KOPT-K1 (cell line): ENCODE results near the gene RPS6KA5.
"Not testable (repeated sequence)": the region's sequence is repeated elsewhere in the genome, so short reads cannot be mapped to it uniquely, and the experiment has no call there.

ENCODE experiments used
- H3K27ac ChIP-seq: fragments of 200-600 bp; sonication (generic); 2 replicates; pipeline ENCODE4 v1.5.1; 2016; ENCODE audit warnings: antibody characterized with exemption, mild to moderate bottlenecking, low read depth, low read length; ENCODE audit not compliant: poor library complexity, severe bottlenecking
- H3K36me3 ChIP-seq: fragments of 200-600 bp; sonication (generic); 2 replicates; pipeline ENCODE4 v1.5.1; 2017; ENCODE audit warnings: antibody characterized with exemption, mild to moderate bottlenecking, low read length, moderate library complexity; ENCODE audit not compliant: insufficient read depth
- H3K9me3 ChIP-seq: fragments of 200-600 bp; sonication (generic); 2 replicates; pipeline ENCODE4 v1.5.1; 2017; ENCODE audit warnings: antibody characterized with exemption, low read length, mild to moderate bottlenecking; ENCODE audit not compliant: insufficient read depth, poor library complexity, severe bottlenecking

RPS6KA5 gene

DNA sequence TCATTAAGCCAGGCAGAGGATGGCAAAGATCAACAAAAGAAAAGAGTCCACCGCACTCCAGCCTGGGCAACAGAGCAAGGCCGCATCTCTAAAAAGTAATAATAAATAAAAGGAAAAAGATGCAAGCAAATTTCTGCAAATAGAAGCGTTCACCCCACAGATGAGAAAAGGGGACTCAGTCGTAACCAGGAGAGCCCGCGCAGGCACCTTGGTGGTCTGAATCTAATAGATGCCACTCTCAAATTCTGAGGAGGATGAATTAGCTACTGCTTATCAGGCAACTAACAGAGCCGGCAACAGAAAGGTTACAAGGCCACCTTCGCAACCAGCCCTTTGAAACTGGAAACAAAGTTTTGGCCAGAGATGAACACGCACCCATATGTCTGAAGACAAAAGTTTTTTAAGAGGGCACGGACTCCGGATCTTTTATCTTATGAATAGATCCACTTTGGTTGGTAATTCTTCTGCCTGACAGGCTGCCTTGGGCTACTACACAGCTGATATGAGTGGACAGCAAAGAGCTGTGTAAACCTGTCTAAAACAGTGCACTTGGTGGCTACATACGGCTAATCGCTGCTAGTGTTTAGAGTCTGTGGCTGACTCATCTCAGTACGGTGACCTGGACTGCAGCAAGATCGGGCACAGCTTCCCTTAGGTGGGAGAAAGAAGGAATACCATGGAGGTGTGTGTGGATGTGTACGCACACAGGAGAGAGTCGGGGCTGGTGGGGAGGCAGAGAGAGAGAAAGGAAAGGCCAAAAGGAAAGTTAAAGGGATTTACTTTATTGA lies 211.3 kb downstream of the RPS6KA5 start:
- Histone ChIP-seq H3K9me3 (no peaks in the 10 kb centered on the region), H3K36me3 (no peaks in the 10 kb centered on the region), H3K27ac (no peak overlapping the region)

DNA sequence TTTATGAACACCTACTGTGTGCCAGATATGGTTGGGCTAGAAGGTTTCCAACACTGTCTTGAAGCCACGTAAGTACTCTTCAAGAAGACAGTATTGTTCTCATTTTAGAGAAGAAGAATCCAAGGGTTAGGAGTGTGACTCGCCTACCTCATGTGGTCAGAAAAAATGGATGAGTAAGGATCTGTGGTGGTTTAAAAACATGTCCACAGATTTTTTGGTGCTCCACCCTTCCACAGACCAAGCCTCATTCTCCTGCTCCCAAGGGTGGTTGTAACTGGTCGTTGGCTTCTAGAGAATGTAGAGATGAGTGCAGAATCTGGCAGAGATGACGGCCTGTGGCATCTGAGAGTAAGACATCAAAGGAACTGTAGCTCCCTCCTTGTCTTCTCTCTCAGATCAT lies 213.9 kb downstream of the RPS6KA5 start:
- Histone ChIP-seq H3K27ac (no peak overlapping the region), H3K36me3 (no peaks in the 10 kb centered on the region), H3K9me3 (no peaks in the 10 kb centered on the region)

DNA sequence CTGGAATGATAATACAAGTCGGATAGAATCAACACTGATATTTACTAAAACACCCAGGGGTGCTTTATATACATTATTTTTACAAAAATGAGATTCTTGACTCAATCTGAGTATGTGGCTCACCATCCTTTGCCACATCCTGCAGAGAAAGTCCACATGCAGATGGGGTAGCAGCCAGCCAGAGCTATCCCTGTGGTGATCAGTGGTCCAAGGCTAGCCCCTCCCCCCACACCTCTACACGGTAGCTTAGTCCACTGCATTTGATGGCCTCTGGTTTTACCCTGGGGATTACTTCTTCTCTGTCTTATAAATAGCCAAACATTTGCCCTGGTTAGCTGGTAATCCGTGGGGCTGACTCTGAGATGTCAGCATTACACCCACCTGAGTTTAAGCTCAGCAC lies 216.1 kb downstream of the RPS6KA5 start:
- Histone ChIP-seq H3K27ac (no peak overlapping the region), H3K36me3 (no peaks in the 10 kb centered on the region), H3K9me3 (no peaks in the 10 kb centered on the region)

DNA sequence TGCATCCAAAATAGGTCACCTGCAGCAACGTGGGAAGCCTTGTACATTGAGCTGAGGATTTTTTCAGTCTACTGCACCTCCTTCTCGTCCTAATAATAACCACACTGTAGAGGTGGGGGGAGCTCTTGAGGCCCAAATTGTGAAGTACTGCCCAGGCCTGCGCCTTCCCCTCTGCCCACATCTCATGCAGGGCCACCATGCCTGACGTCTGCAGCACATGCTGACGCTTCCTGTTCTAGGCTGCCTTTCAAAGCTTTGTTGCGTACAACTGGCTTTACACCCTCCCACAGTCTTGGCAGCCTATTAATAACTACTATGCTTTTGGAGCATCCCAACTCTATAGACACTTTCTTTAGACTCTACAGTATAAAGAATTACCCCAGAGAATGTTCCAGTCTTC lies 217.7 kb downstream of the RPS6KA5 start:
- no peaks in the 10 kb centered on the region for H3K9me3 ChIP-seq
- no peak overlapping the region for H3K27ac ChIP-seq
- no peaks in the 10 kb centered on the region for H3K36me3 ChIP-seq

DNA sequence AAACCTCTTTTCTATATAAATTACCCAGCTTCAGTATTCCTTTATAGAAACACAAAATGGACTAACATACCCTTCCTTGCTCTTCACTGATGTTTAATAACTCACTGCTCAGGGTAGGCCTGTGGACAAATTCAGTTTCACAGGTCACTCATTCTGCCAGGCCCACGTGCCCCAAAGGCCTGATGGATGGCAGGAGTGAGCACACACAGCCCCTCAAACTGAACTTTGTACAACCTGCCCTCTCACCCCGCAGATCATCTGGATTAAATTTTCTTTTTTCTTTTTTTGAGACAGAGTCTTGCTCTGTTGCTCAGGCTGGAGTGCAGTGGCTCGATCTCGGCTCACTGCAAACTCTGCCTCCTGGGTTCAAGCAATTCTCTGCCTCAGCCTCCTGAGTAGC lies 219.8 kb downstream of the RPS6KA5 start:
- H3K36me3 ChIP-seq, H3K9me3 ChIP-seq, H3K27ac ChIP-seq: not testable (repeated sequence)

DNA sequence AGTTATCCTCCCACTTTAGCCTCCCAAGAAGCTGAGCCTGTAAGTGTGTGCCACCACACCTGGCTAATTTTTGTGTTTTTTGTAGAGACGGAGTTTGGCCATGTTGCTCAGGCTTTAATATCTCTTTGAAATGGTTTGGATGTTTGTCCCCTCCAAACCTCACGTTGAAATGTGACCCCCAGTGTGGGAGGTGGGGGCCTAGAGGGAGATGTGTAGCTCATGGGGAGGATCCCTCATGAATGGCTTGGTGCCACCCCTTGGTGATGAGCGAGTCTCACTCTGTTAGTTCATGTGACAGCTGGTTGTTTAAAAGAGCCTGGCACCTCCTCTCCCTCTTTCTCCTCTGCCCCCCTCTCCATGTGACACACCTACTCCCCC lies 220.6 kb downstream of the RPS6KA5 start:
- Histone ChIP-seq H3K36me3 (no peaks in the 10 kb centered on the region), H3K9me3 (no peaks in the 10 kb centered on the region), H3K27ac (no peak overlapping the region)

DNA sequence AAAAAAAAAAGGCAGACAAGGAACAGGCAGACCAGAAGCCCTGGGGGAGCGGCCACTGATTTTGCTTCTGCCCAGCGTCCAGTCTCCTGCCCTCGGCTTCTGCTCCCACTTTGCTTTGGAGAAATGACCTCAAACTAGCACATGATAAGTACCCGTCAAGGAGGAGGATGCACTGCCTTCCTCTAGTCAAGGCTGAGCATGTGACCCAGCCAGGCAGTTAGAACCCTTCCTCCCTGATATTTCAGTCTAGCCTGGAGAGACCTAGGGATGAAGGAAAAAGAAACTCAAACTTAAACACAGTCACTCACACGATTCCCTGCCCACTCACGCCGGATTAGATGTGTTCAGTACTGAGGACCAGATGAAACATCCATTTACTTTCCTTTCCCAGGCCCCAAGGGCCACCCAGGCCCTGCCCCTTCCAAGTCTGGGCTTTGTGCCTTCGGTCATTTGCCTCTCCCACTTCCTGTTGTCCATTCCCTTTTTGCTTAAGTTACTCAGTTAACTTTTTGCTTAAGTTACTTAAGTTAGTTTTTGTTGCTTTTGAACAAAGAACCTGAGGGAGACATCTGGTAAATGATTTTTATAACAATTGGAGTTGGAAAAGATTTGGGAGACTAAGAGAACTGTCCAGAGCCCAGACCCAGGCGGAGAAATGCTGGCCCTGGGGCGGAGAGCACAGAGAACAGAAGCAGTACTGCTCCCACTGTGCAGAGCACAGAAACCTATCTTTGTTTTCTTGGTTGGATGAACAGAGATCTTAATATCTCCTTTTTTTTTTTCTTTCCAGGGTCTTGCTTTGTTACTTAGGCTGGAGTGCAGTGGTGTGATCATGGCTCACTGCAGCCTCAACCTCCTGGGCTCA lies 221.2 kb downstream of the RPS6KA5 start:
- Histone ChIP-seq H3K27ac (no peak overlapping the region), H3K36me3 (no peaks in the 10 kb centered on the region), H3K9me3 (no peaks in the 10 kb centered on the region)

DNA sequence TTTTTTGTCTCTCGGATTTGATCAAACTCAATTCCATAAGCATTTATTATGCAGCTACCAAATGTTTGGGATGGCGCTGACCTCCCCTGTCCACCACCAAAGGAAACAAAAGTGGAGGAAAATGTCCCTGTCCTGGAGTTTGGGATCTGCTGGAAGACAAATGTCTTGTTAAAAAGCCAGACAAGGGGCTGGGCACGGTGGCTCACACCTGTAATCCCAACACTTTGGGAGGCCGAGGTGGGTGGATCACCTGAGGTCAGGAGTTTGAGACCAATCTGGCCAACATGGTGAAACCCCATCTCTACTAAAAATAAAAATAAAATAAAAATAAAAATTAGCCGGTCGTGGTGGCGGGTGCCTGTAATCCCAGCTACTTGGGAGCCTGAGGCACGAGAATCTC lies 221.9 kb downstream of the RPS6KA5 start:
- not testable (repeated sequence) for H3K36me3 ChIP-seq, H3K9me3 ChIP-seq, H3K27ac ChIP-seq

DNA sequence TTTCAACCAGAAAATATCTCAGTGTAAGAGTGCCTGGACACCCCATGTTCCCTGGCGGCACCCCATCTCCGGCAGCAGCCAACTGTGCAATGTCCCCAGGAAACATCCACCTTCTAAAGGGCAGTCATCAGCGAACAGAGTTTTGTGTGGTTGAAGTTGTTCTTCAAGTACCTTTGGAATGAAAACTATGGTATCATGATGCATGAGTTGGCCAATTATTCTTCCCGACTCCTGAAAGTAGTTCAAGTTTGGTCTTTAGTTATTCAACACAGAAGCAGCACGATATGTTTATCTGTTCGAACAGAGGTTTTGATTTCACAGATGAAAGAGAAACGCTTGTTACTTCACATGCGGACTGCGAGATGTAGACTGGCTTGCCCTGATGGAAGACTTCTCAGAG lies 223.1 kb downstream of the RPS6KA5 start:
- H3K36me3 ChIP-seq = no peaks in the 10 kb centered on the region

DNA sequence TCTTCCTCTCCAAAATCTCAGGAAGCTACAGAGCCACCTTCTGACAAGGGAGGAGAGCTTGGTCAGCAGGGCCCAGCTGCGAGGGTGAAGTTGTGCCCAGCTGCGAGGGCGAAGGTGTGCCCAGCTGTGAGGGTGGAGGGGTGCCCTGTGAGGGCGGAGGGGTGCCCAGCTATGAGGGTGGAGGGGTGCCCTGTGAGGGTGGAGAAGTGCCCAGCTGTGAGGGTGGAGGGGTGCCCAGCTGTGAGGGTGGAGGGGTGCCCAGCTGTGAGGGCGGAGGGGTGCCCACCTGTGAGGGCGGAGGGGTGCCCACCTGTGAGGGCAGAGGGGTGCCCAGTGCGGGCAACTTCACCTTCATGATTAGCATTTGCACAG lies 223.8 kb downstream of the RPS6KA5 start:
- Histone ChIP-seq H3K27ac (no peak overlapping the region), H3K9me3 (no peaks in the 10 kb centered on the region), H3K36me3 (no peaks in the 10 kb centered on the region)

More for the DNA sequence above, 223.1 kb downstream of the RPS6KA5 start:
- H3K27ac ChIP-seq = no peak overlapping the region
- H3K9me3 ChIP-seq = no peaks in the 10 kb centered on the region

DNA sequence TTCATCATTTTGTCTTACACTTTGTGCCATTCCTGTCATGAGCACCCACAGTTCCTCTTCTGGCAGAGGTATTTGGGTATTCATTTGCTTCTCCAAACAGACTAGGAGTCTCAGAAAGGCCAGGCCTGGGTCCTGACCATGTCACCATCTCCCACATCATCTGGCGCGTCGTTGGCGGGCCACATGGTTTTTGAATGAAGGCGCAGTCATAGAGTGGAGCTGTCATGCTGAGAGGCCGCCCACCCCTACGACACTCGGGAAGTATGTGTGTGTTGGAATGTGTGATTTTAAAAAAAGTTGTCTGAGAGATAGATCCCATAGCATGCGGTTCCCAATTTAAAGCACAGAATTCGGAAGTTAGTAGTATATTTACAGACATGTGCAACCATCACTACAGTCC lies 228.6 kb downstream of the RPS6KA5 start:
- Histone ChIP-seq H3K9me3 (peaks cover 7% of the 10 kb centered on the region), H3K27ac (no peak overlapping the region), H3K36me3 (no peaks in the 10 kb centered on the region)

DNA sequence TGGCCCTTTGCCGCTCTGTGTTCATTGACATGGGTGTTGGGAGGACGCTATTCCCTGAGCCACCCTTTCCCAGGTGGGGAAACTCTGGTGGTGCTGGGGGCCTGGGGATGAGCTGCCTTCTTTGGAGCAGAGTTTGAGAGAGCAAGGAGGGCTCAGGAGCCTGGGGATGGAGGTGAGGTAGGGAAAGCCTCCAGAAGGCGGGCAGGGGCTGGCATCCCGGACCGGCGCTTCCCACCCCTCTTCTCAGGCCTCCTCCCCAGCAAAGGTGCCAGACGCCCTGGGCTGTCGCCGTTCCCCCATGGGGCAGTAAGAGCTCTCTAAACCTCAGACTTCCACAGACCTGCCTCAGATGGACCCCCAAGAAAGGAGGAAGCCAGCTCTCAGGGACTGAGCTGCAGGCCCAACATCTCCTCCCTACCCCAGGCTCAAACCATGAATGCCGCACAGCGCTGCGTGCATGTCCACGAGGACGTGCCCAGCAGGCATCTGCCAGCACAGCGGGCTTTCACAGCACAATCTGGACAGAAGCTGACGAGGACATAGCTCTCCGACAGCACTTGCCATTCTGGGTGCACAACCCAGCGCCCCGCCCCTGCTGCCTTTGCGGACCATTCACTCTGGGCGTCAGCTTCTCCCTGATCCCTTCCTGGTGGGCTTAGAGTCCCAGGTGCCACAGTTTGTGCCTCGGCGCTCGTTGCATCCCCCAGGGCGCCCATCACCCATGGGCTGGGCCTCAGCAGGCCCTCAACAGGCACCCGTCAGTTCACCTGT lies 229.3 kb downstream of the RPS6KA5 start:
- H3K27ac ChIP-seq = no peak overlapping the region
- H3K36me3 ChIP-seq = no peaks in the 10 kb centered on the region
- H3K9me3 ChIP-seq = peaks cover 7% of the 10 kb centered on the region

DNA sequence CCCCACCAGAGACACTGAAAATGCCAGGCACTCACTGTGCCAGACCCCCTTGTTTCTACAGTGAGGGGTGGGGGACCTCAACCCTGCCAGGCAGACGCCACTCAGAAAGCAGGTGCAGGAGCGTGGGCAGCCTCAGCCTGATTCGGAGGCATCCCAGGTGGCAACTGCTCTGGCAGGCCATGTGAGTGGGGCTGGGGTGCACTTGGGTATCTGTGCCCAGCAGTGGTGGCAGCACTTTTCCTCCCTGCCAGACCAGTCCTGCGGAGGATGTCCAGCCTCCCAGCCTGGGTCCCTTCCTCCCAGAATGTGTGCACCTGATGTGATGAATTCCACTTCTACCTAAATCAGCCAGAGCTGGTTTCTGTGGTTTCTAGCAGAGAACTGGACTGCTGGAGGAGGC lies 230.8 kb downstream of the RPS6KA5 start:
- Histone ChIP-seq H3K27ac (no peak overlapping the region), H3K9me3 (peaks cover 15% of the 10 kb centered on the region), H3K36me3 (no peaks in the 10 kb centered on the region)

DNA sequence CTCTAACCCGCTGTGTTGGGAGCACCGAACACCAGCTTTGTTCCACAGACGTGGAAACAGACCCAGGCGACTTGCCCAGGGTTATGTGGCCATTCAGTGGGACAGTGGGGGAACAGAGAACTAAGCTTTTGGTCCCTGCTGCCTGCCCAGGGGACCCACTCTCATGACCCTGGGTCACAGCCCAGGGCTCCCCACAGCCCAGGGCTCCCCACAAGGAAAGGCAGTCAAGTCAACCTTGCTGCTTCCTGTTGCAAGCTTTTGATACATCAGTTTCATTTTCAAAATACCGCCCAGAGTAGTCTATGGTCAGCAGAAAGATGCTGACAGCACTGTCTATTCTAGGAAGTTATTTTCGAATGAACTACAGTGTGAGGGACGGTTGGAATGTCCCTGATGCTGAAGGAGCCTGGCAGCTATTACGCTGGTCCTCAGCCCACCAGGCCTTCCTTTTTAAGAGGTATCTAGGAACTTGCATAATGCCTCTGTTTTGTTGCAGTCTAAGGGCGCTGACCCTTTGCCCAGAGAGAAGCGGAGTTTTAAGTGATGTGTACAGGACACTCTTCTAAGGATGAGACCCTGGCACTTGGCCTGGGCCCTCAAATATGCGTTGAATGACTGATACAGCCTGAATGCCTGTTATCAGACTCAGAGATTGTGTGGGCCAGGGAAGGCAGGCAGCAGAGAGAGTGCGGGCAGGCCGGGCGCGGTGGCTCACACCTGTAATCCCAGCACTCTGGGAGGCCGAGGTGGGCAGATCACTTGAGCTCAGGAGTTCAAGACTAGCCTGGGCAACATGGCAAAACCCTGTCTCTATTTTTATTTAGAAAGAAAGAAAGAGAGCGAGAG lies 231.6 kb downstream of the RPS6KA5 start:
- Histone ChIP-seq H3K36me3 (no peaks in the 10 kb centered on the region), H3K9me3 (peaks cover 23% of the 10 kb centered on the region), H3K27ac (peak overlapping the region; percentile 6)
